HL-60 (cell line): ENCODE data around the gene NEUROG1.

Experiments used
- GABPA ChIP-seq: IDR thresholded peaks from 2 replicates; pipeline ENCODE4 v1.6.1; 2012; ENCODE audit warnings: low read depth
- TF ChIP-seq, protein P1 (sequence below): IDR thresholded peaks from one replicate; pipeline ENCODE4 v1.5.1; 2011; ENCODE audit warnings: low read length, control low read depth, inconsistent platforms; ENCODE audit not compliant: insufficient read depth
- TF ChIP-seq, protein P2 (sequence below): IDR thresholded peaks from 2 replicates; pipeline ENCODE4 v1.6.1; 2012; ENCODE audit warnings: low read depth; ENCODE audit not compliant: insufficient replicate concordance

DNA sequence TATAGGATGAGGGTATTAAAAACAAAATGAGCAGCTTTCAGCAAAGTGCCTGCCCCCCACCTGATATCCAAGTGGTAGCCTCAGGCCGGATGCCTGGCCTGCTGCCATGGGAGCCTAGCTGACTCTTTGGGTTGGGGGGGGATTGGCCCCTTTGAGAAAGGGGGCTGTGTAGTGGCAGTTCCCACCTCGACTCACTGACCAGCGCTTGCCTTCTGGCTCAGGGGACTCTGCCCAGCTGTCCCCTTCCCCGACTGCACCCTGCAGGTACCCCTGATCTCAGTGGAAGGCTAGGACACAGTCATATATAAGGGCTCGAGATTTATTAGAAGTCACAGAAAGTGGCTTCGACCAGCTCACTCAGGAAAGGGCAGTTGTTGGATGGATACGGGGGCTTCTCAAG lies 1.5 kb upstream of the NEUROG1 start:
- TF ChIP-seq, protein P1, sequence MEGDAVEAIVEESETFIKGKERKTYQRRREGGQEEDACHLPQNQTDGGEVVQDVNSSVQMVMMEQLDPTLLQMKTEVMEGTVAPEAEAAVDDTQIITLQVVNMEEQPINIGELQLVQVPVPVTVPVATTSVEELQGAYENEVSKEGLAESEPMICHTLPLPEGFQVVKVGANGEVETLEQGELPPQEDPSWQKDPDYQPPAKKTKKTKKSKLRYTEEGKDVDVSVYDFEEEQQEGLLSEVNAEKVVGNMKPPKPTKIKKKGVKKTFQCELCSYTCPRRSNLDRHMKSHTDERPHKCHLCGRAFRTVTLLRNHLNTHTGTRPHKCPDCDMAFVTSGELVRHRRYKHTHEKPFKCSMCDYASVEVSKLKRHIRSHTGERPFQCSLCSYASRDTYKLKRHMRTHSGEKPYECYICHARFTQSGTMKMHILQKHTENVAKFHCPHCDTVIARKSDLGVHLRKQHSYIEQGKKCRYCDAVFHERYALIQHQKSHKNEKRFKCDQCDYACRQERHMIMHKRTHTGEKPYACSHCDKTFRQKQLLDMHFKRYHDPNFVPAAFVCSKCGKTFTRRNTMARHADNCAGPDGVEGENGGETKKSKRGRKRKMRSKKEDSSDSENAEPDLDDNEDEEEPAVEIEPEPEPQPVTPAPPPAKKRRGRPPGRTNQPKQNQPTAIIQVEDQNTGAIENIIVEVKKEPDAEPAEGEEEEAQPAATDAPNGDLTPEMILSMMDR = no peak
- TF ChIP-seq, protein P2, sequence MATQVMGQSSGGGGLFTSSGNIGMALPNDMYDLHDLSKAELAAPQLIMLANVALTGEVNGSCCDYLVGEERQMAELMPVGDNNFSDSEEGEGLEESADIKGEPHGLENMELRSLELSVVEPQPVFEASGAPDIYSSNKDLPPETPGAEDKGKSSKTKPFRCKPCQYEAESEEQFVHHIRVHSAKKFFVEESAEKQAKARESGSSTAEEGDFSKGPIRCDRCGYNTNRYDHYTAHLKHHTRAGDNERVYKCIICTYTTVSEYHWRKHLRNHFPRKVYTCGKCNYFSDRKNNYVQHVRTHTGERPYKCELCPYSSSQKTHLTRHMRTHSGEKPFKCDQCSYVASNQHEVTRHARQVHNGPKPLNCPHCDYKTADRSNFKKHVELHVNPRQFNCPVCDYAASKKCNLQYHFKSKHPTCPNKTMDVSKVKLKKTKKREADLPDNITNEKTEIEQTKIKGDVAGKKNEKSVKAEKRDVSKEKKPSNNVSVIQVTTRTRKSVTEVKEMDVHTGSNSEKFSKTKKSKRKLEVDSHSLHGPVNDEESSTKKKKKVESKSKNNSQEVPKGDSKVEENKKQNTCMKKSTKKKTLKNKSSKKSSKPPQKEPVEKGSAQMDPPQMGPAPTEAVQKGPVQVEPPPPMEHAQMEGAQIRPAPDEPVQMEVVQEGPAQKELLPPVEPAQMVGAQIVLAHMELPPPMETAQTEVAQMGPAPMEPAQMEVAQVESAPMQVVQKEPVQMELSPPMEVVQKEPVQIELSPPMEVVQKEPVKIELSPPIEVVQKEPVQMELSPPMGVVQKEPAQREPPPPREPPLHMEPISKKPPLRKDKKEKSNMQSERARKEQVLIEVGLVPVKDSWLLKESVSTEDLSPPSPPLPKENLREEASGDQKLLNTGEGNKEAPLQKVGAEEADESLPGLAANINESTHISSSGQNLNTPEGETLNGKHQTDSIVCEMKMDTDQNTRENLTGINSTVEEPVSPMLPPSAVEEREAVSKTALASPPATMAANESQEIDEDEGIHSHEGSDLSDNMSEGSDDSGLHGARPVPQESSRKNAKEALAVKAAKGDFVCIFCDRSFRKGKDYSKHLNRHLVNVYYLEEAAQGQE = no peak
- TF ChIP-seq GABPA = no peak
